Testis (tissue), 3 donors: ENCODE measurements around the gene MTX2. TPM values are rescaled to one million over a fixed set of nuclear protein-coding genes. Genes with fewer than 3 reads are reported as not detected.

Experiments used
- DNase-seq: peaks from one replicate; pipeline ENCODE4 v3.0.0-alpha.2; 2019
- H3K27ac ChIP-seq, 2 donors: fragments of 200-600 bp; sonication (generic); one replicate each; pipeline ENCODE4 v1.5.1; 2019
- H3K27me3 ChIP-seq: fragments of 200-600 bp; sonication (generic); one replicate; pipeline ENCODE4 v1.5.1; 2019
- H3K36me3 ChIP-seq: fragments of 200-600 bp; sonication (generic); one replicate; pipeline ENCODE4 v1.5.1; 2017; ENCODE audit warnings: low read depth; ENCODE audit errors: missing control alignments
- H3K4me1 ChIP-seq: fragments of 200-600 bp; sonication (generic); one replicate; pipeline ENCODE4 v1.5.1; 2019
- H3K4me3 ChIP-seq, 2 donors: fragments of 200-600 bp; sonication (generic); one replicate each; pipeline ENCODE4 v1.5.1; 2017 to 2019
- H3K9me3 ChIP-seq: fragments of 200-600 bp; sonication (generic); one replicate; pipeline ENCODE4 v1.5.1; 2017
- POLR2A ChIP-seq: fragments of 450-650 bp; IDR thresholded peaks from one replicate; pipeline ENCODE4 v1.6.1; 2017; ENCODE audit warnings: antibody characterized with exemption, mild to moderate bottlenecking, moderate library complexity
- WGBS, 2 donors: methylation state at CpG; one replicate each; pipeline ENCODE4 v1.1.5; 2018; 5-methylcytosine and 5-hydroxymethylcytosine counted together
- intact Hi-C: fragments of 100-400 bp; cut with DNase I; formaldehyde crosslinking; loops from one replicate; pipeline ENCODE4 v1.15.1; 2023; ENCODE audit warnings: low total_unique reads
- polyA plus RNA-seq: library from polyadenylated mRNA; stranded (reverse); fragments of 350-450 nt; fragmentation: Illumina TruSeq; extraction: RNeasy Lipid Tissue Mini Kit (QIAGEN cat#74804); gene quantifications from one replicate; pipeline ENCODE4 v1.2.3, GENCODE V29; 2014; ENCODE audit warnings: low read depth, low replicate concordance; ENCODE audit not compliant: insufficient read depth
- total RNA-seq, 2 donors: library from RNA; depleted of rRNA; stranded (reverse); fragments of >200 nt; gene quantifications; one replicate each; pipeline ENCODE4 v1.2.3, GENCODE V29; 2016
- TF ChIP-seq, protein P1 (sequence below), 3 experiments: fragments of 450-650 bp in 2 of 3; fragments of 200-600 bp in 1 of 3; sonication (generic) in 1 of 3; IDR thresholded peaks; one replicate each; pipeline ENCODE4 v1.5.1; 2016 to 2019; ENCODE audit warnings: antibody characterized with exemption in 3 of 3, mild to moderate bottlenecking in 2 of 3, moderate library complexity in 1 of 3

Gene MTX2
- total and polyA plus RNA-seq, 3 donors from 2014 or later, result 58.0 to 155 (median 61.1) TPM

DNA sequence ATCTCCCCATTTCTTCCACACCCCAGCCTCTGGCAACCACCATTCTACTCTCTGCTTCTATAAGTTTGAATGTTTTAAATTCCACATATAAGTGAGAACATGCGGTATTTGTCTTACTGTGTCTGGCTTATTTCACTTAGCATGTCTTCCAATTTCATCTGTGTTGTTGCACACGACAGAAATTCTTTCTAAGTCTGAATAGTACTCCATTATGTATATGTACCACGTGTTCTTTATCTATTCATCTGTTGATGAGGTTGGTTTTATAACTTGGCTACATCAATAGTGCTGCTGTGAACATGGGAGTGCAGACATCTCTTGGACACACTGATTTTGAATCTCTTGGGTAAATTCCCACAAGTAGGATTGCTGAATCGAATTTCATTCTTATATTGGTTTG lies 31.8 kb upstream of the MTX2 start:
- Histone ChIP-seq H3K36me3 (no peaks in the 10 kb centered on the region), H3K4me1 (no peaks in the 10 kb centered on the region), H3K4me3 (no peak overlapping the region), H3K27ac (no peak overlapping the region), H3K9me3 (no peaks in the 10 kb centered on the region), H3K27me3 (no peaks in the 10 kb centered on the region)
- DNase-seq, result no peak
- intact Hi-C loops, result no loop called here
- TF ChIP-seq, protein P1, sequence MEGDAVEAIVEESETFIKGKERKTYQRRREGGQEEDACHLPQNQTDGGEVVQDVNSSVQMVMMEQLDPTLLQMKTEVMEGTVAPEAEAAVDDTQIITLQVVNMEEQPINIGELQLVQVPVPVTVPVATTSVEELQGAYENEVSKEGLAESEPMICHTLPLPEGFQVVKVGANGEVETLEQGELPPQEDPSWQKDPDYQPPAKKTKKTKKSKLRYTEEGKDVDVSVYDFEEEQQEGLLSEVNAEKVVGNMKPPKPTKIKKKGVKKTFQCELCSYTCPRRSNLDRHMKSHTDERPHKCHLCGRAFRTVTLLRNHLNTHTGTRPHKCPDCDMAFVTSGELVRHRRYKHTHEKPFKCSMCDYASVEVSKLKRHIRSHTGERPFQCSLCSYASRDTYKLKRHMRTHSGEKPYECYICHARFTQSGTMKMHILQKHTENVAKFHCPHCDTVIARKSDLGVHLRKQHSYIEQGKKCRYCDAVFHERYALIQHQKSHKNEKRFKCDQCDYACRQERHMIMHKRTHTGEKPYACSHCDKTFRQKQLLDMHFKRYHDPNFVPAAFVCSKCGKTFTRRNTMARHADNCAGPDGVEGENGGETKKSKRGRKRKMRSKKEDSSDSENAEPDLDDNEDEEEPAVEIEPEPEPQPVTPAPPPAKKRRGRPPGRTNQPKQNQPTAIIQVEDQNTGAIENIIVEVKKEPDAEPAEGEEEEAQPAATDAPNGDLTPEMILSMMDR (IDR thresholded peaks at IDR 0.05), result no peak
- no peak for TF ChIP-seq POLR2A
- WGBS, 2 donors, result 73 to 78% methylated on average over 4 of the region's 4 CpGs

DNA sequence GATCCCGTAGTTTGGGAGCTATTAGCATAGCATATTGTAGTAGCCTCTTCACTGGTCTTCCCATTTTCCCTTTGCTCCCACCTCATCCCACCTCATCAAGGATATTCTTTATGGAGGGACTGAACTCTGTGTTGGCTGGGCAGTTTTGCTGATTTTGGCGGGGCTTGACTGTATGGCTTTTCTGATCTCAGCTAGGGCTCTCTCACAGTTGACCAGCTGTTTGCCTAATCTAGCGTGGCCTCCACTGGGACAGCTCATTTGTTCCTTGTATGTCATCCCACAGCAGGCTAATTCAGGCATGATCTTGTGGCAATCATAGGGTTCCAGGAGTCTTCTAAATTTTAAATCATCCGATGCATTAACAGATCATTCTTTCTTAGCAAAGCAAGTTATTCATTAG lies 30.2 kb upstream of the MTX2 start:
- H3K27ac ChIP-seq, result no peak overlapping the region
- no peaks in the 10 kb centered on the region for H3K36me3 ChIP-seq
- intact Hi-C loops, result no loop called here
- TF ChIP-seq, protein P1 (IDR thresholded peaks at IDR 0.05), result no peak
- no peak for TF ChIP-seq POLR2A
- DNase-seq, result no peak
- H3K4me3 ChIP-seq, result no peak overlapping the region
- WGBS, 2 donors, result 88 to 95% methylated on average over 4 of the region's 4 CpGs
- H3K9me3 ChIP-seq, result no peaks in the 10 kb centered on the region
- no peaks in the 10 kb centered on the region for H3K4me1 ChIP-seq
- no peaks in the 10 kb centered on the region for H3K27me3 ChIP-seq

DNA sequence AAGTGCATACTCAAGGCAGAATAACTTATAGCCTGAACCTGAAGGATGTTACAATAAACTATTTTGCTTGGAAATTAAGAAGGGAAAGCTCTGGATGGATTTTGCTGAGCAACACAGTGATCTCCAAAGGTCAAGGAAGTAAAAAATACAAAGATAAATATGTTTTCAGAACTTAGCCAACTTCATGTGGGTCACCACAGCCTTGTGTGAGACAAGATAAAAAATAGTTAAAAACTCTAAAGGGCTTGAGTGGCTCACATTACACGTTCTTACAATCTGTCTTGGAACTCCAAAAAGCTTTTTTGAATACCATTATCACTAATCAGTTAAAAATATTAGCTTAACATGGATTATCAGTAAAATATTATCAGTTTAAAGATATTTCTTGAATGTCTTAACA lies 28.9 kb upstream of the MTX2 start:
- WGBS, 2 donors, result 27 to 43% methylated on average over 1 of the region's 1 CpG
- H3K27me3 ChIP-seq, result no peaks in the 10 kb centered on the region
- H3K27ac ChIP-seq, result no peak overlapping the region
- H3K4me3 ChIP-seq, result no peak overlapping the region
- DNase-seq, result no peak
- no peaks in the 10 kb centered on the region for H3K4me1 ChIP-seq
- intact Hi-C loops, result no loop called here
- H3K9me3 ChIP-seq, result no peaks in the 10 kb centered on the region
- H3K36me3 ChIP-seq, result no peaks in the 10 kb centered on the region
- TF ChIP-seq, protein P1 (IDR thresholded peaks at IDR 0.05), result no peak
- TF ChIP-seq POLR2A, result no peak

DNA sequence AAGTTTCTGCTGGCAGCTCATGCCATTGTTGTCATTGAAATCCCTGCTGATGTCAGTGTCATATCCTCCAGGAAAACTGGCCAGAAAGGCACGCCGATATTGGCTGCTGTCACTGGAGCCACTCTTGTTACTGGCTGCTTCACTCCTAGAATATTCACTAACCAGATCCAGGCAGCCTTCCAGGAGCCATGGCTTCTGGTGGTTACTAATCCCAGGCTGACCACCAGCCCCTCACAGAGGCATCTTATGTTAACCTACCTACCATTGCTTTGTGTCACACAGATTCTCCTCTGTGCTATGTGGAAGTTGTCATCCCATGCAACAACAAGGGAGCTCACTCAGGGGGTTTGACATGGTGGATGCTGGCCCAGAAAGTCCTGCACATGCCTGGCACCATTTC lies 27.0 kb upstream of the MTX2 start:
- TF ChIP-seq POLR2A, result no peak
- TF ChIP-seq, protein P1 (IDR thresholded peaks at IDR 0.05), result no peak
- intact Hi-C loops, result no loop called here
- Histone ChIP-seq H3K4me1 (no peaks in the 10 kb centered on the region), H3K36me3 (no peaks in the 10 kb centered on the region), H3K4me3 (no peak overlapping the region), H3K9me3 (no peaks in the 10 kb centered on the region), H3K27ac (no peak overlapping the region), H3K27me3 (no peaks in the 10 kb centered on the region)
- WGBS, 2 donors, result 91 to 100% methylated on average over 2 of the region's 2 CpGs
- DNase-seq, result no peak

DNA sequence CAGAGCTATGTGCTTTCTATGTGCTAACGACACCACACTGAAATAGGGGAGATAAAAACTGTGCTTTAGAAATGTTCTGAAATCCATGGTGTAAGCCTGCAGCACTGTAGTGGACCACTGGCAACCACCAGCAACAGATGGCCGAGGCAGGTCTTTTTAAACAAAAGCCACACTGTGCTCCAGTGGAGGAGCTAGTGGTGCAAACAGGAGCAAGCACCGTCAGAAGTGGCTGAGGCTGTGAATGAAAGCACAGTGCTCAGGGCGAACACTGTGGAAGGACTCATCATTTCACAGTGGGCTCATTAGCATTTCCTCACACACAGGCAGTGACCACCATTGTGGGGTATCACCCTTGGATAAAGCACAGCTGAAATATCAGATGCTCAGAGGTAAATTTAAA lies 22.9 kb upstream of the MTX2 start:
- no peaks in the 10 kb centered on the region for H3K4me1 ChIP-seq
- WGBS, 2 donors, result 51 to 59% methylated on average over 4 of the region's 4 CpGs
- H3K9me3 ChIP-seq, result no peaks in the 10 kb centered on the region
- H3K4me3 ChIP-seq, result no peak overlapping the region
- no peak for DNase-seq
- intact Hi-C loops, result no loop called here
- no peaks in the 10 kb centered on the region for H3K36me3 ChIP-seq
- no peak for TF ChIP-seq POLR2A
- TF ChIP-seq, protein P1 (IDR thresholded peaks at IDR 0.05), result no peak
- H3K27me3 ChIP-seq, result no peaks in the 10 kb centered on the region
- no peak overlapping the region for H3K27ac ChIP-seq
